ENCODE results near the gene PLEKHA4. TPM values are rescaled to one million over a fixed set of nuclear protein-coding genes. Genes with fewer than 3 reads are reported as not detected.
A peak's percentile ranks its signal among the peaks of the same experiment; 100 is the strongest.

The PLEKHA4 gene
- total and polyA plus RNA-seq, 2 of the 13 experiments (the other 11 are each of a cell fraction or from before 2014, with no cell fraction given) = 4.8 to 6.0 TPM

- TF ChIP-seq SSRP1 (CRISPR knock-in tag; IDR thresholded peaks at IDR 0.05) = no peak
- peak; percentile 12; the same call in 1 of the 2 replicates for TF ChIP-seq CEBPG (CRISPR knock-in tag; IDR thresholded peaks at IDR 0.05)
- TF ChIP-seq ZNF800 (CRISPR knock-in tag; IDR thresholded peaks at IDR 0.05) = peak; percentile 61; the same call in 1 of the 2 replicates
- TF ChIP-seq RFXAP (CRISPR knock-in tag; IDR thresholded peaks at IDR 0.05; ENCODE audit: borderline replicate concordance) = peak; percentile 78
- peak; percentile 68 for TF ChIP-seq GATAD1 (CRISPR knock-in tag; IDR thresholded peaks at IDR 0.05)
- no peak for TF ChIP-seq PTBP1 (IDR thresholded peaks at IDR 0.05; ENCODE audit: low read depth, low read length, poor library complexity, severe bottlenecking)
- TF ChIP-seq SP1 (IDR thresholded peaks at IDR 0.05) = no peak
- peak; percentile 90 for TF ChIP-seq SP1 (CRISPR knock-in tag; IDR thresholded peaks at IDR 0.05)
- peak; percentile 36; the same call in 1 of the 2 replicates for TF ChIP-seq ZNF354B (CRISPR knock-in tag; IDR thresholded peaks at IDR 0.05)
- no peak for TF ChIP-seq GLI4 (CRISPR knock-in tag; IDR thresholded peaks at IDR 0.05; ENCODE audit: borderline replicate concordance)
- TF ChIP-seq ZIK1 (CRISPR knock-in tag; IDR thresholded peaks at IDR 0.05; ENCODE audit: borderline replicate concordance, low read depth) = no peak
- TF ChIP-seq ZFY (CRISPR knock-in tag; IDR thresholded peaks at IDR 0.05) = peak; percentile 64
- TF ChIP-seq ZNF3 (CRISPR knock-in tag; IDR thresholded peaks at IDR 0.05) = no peak; the same call in 1 of the 2 replicates
- TF ChIP-seq ZNF350 (CRISPR knock-in tag; IDR thresholded peaks at IDR 0.05; ENCODE audit: borderline replicate concordance, low read depth) = peak; percentile 29; the same call in 1 of the 2 replicates
- TF ChIP-seq, protein P1, sequence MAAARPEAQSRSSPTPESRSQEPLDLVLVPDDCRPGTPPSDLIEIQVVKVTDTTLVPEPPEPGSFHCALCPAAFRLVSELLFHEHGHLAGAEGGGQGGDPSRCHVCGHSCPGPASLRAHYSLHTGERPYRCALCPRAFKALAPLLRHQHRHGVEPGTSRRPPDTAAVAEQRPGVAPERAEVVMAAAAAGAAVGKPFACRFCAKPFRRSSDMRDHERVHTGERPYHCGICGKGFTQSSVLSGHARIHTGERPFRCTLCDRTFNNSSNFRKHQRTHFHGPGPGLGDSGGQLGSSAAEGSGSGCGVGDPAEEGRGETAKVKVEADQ (CRISPR knock-in tag; IDR thresholded peaks at IDR 0.05; ENCODE audit: borderline replicate concordance) = no peak
- no peak for TF ChIP-seq ZNF484 (CRISPR knock-in tag; IDR thresholded peaks at IDR 0.05; ENCODE audit: borderline replicate concordance, low read depth)
- no peak for TF ChIP-seq BRD4 (CRISPR knock-in tag; IDR thresholded peaks at IDR 0.05)
- peak; percentile 47; the same call in 1 of the 2 replicates for TF ChIP-seq ZNF33B (CRISPR knock-in tag; IDR thresholded peaks at IDR 0.05)
- peak; percentile 72; the same call in 1 of the 2 replicates for TF ChIP-seq REPIN1 (CRISPR knock-in tag; IDR thresholded peaks at IDR 0.05; ENCODE audit: borderline replicate concordance, low read depth)
- TF ChIP-seq ZNF792 (CRISPR knock-in tag; IDR thresholded peaks at IDR 0.05) = peak; percentile 79; the same call in 1 of the 2 replicates
- TF ChIP-seq ZNF746 (CRISPR knock-in tag; IDR thresholded peaks at IDR 0.05) = 0 out of 2 replicates have a peak, but pooled peaks have one; percentile 2
- TF ChIP-seq BCL3 (CRISPR knock-in tag; IDR thresholded peaks at IDR 0.05) = 0 out of 2 replicates have a peak, but pooled peaks have one; percentile 69
- peak; percentile 41 for TF ChIP-seq PHF5A (CRISPR knock-in tag; IDR thresholded peaks at IDR 0.05; ENCODE audit: low read depth, unreplicated experiment)
- no peak for TF ChIP-seq TOE1 (CRISPR knock-in tag; IDR thresholded peaks at IDR 0.05)
- peak; percentile 81 for TF ChIP-seq POLR2AphosphoS5 (IDR thresholded peaks at IDR 0.05; ENCODE audit: low read depth, low read length)
- peak; percentile 47; the same call in 1 of the 2 replicates for TF ChIP-seq GFI1 (CRISPR knock-in tag; IDR thresholded peaks at IDR 0.05; ENCODE audit: borderline replicate concordance)
- TF ChIP-seq TSC22D2 (CRISPR knock-in tag; IDR thresholded peaks at IDR 0.05; ENCODE audit: borderline replicate concordance) = no peak
- TF ChIP-seq ZBTB20 (CRISPR knock-in tag; IDR thresholded peaks at IDR 0.05; ENCODE audit: borderline replicate concordance, low read depth) = peak; percentile 68; the same call in 1 of the 2 replicates
- peak; percentile 27 for TF ChIP-seq ZEB1 (IDR thresholded peaks at IDR 0.05; ENCODE audit: insufficient replicate concordance, low read depth)
These were observed 31.5 kb upstream of the PLEKHA4 start, which contains the start of gene NUCB1 (continued) for GRCh38 chr19:48899781-48900476.
